HG03025 (cell line): ENCODE data around the gene ARHGEF10L.

Experiments used
- ATAC-seq: cut with Tn5 transposase; IDR thresholded peaks from one replicate; pipeline ENCODE4 v1.9.1; 2021; ENCODE audit warnings: mild to moderate bottlenecking, moderate library complexity; ENCODE audit not compliant: unreplicated experiment, low FRiP score

Gene ARHGEF10L

DNA sequence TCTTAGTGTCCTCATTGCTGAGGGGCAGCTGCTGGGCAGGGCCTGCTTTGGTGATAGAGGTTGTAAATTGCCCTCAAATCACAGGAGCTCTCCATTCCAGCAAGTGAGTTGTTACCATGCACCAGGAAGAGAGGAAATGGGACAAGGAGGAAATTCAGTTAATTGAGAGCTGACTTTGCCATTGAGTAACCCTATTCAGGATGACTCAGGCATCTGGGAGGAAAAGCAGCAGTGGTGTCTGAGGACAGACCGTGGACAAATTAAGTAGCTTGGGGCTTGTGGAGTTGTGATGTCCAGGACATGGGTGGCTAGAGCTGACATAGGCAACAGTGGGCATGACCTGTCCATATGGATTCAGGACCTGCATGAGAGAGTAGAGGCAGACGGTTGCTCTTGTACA, 5.9 kb downstream of the ARHGEF10L start:
- no peak for ATAC-seq

DNA sequence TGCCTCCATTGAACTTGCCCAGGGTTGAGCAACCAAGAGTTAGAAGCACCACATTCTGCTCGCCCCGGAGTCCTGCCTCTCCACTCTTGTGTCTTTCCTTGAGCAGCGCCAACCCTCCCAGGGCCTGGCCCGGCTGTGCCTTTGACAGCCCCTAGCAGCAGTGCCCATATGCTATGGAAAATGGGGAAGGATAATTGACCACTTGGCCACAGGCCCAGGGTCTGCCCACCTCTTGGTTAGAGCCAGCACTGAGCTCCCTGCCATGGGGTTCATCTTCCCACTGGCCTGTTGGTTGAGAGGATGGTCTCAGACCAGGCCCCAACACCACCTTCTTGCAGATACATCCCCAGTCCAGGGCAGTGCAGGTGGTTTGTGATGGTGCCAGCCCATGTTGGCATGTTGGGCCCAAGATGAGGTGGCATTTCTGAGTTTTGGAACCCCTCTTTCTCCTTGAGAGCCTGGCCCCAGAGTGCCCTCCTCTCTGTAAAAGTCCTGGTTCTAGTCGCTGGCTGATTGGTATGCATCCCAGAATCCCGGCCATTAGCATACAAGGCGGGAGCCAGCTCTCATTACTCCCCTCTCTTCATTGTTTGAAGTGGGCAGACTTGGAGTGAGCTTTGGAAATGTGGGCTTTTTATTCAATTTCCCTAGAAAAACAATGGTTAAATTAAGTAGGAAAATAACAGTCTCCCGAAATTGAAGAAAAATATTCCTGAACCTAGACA, 7.6 kb downstream of the ARHGEF10L start:
- no peak for ATAC-seq

DNA sequence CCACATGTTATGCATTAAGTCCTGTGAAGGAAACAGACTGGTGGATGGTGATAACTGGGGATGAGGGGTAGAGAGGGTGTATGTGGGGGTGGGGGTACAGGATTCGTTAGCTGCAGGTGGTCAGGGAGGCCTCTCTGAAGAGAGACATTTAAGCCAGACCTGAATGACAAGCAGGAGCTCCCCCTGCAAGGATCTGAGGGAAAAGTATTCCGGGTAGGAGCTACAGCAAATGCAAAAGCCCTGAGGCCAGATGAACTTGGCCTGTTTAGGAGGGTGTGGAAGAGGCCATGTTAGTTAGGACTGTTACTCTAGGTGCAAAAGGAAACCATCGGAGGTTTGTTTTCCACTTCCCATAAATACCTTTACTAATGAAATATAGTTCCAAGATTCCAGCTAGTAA, 9.9 kb downstream of the ARHGEF10L start:
- no peak for ATAC-seq

DNA sequence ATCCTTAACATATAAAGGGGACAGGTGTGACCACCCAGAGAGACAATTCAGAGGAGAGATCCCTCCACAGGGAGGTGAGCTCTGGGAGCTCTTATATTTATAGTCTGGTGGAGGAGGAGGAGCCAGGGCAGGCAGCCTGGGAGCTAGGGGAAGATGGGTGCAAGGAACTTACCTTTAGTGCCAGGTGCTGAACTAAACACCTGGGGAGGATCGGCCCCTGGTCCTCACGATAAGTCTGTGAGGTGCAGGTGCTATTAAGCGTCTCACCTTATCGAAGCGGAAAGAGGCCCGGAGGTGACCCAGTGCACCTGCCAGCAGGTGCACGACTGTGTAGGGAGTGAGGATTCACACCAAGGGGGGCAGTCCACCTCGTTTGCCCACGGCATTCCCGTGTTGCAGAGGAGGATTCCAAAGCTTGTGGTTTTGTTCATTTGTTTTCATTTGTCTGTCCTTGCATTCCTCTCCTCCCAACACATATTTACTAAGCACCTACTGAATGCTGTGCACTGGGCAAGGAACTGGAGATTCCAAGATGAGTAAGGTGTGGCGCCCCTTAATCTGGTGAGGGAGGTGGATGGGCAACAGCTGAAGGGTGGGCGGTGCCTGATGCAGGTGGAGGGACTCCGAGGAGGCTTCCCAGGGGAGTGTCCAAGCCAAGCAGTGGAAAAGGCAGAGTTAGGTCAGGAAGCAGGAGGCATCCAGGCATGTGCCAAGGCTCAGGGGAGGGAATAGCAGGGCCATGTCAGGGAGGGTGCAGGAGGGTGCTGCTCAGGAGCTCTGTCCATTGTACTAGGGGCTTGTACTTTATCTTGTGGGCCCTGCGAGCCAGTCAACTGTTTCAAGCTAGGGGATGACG, 11.5 kb downstream of the ARHGEF10L start:
- ATAC-seq, result no peak

- ATAC-seq, result no peak
Observed at GRCh38 chr1:17551755-17552234, 12.3 kb downstream of the ARHGEF10L start.

- ATAC-seq, result no peak
Observed at GRCh38 chr1:17553975-17554700, 14.6 kb downstream of the ARHGEF10L start.

GRCh38 chr1:17554954-17555353, 15.5 kb downstream of the ARHGEF10L start:
- ATAC-seq, result no peak

- no peak for ATAC-seq
Observed at GRCh38 chr1:17557986-17558385, 18.5 kb downstream of the ARHGEF10L start.

DNA sequence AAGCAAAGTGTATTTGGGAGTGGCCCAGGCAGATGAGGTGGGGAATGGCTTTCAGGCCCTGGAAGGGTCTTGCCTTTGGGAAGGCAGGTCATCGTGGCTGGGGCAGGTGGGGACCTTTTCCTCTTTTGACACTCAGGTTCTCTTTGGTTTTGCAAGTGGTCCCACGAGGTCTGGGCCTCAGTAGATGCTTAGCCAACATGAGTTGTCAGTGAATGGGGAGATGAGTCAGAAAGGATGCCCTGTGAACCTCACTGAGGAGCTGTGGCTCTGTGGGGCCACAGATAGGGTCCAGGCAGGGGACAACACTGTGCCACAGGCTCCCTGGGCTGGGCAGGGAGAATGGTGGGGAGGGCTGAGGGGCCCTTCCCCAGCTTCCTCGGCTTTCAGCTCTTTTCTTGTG, 19.0 kb downstream of the ARHGEF10L start:
- no peak for ATAC-seq

GRCh38 chr1:17558954-17559614, 19.6 kb downstream of the ARHGEF10L start:
- no peak for ATAC-seq

DNA sequence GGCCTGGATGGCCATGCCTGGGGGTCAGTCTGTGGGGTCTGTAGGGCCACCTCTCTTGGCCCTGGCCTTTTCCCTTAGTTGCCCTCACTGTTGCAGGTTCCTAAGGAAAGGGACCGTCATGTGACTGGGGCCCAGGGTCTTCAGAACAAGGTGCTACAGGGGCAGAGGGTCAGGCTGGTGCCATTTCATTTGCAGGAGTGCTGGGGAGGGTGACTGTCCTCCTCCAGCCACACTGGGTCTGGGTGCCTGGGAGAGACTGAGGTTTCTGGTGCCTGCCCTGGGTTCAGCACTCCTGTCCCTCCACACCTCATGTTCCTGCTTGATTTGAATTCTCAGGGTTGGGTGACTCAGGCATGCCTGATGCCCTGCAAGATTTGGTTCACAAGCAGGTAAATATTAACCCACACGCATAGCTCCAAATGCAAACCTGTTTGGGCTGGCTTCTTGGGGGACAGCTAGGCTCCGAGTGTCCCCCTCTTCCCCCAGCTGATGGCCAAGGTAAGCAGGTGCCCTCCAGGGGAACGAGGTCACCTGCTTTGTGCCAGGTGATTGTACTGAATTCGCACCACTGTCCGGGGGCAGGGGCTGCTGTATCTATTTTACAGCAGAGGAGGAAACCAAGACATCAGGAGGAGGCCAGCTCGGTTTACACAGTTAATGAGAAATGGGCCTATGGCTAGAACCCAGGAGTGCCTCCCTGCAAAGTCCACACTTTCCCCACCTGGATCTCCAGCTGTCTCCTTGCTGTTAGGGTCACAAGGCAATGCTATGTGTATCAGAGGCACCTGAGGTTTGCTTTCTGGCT, 20.3 kb downstream of the ARHGEF10L start:
- no peak for ATAC-seq

DNA sequence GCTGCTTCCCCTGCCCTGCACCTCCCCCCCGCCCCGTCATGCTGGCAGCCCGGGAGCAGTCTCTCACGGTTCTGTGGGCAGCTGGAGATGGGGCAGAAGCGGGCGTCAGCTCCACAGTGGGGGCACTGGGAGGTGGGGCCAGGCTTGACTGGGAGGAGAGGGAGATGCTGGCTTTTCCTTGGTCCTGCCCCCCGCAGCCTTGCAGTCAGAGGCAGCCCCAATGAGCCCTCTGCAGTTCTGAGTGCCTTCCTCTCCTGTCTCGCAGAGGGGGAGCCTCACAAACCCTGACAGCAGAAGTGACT, 21.7 kb downstream of the ARHGEF10L start:
- ATAC-seq, result no peak

GRCh38 chr1:17561561-17561985, 22.1 kb downstream of the ARHGEF10L start:
- ATAC-seq, result no peak

DNA sequence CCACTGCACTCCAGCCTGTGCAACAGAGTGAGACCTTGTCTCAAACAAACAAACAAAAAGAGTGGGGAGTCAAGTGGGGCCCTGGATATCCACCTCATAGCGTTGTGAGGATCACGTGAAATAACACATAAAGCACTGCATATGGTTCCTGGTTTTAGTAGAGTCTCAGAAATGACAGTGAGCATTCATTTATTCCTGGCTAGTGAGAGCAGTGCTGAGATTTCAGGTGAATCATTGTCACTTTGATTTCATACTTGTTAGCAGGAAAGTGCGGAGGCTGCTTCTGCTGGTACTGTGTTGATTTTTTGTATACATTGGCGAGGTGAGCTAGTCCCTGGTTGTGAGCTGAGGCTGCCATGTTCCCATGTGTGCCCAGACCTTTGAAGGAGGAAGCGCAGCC, 22.9 kb downstream of the ARHGEF10L start:
- no peak for ATAC-seq

GRCh38 chr1:17563494-17564281, 24.2 kb downstream of the ARHGEF10L start:
- ATAC-seq, result no peak

DNA sequence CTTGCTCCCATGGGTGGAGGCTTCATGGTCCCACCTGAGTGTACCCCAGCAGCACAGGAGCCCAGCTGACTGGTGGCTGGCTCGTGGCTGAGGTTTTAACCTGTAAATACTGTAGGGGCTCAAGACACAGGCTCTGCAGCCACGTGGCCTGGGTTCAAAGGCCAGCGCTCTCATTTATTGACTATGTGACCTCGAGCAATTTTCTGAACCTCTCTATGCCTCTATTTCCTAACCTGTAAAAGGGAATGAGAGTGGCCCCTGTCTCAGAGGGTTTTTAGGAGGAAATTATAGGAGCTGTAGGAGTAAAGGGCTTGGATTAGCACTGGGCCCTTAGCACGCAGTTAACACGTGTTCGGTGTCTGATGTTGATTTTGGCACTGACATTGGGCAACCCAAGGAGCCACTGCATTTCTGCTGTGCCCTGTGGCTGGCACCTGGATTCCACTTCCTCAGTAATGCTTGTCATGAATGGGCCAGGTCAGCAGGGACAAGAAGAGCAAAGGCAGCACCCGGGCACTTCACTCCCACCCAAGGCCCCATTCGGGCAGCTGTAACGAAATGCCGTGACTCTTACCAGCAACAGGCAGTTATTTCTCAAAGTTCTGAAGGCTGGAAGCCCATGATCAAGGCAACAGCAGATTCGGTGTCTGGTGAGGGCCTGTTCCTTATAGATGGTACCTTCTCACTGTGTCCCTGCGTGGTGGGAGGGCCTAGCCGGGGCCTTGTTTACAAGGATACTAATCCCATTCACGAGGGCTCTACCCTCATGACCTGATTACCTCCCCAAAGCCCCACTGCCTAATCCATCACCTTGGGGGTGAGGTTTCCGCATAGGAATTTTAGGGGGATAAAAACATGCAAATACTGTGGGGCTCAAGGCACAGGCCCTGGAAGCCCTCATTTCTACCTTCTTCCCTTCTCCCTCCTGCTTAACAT, 25.2 kb downstream of the ARHGEF10L start:
- ATAC-seq, result no peak

- no peak for ATAC-seq
Observed at GRCh38 chr1:17565461-17566252, 26.2 kb downstream of the ARHGEF10L start.
